ENCODE results near the gene PPM1F.

- TF ChIP-seq CTCF (IDR thresholded peaks at IDR 0.05): no peak
- TF ChIP-seq POLR2A (IDR thresholded peaks at IDR 0.05): no peak
- no peak for TF ChIP-seq POLR2AphosphoS5 (IDR thresholded peaks at IDR 0.05; ENCODE audit: insufficient read depth in 1 of 2, low read depth in 1 of 2)
Measured at GRCh38 chr22:21876486-21877176, 76.0 kb downstream of the PPM1F start.
